Renal cortical epithelial cell (primary cell): Measurements from ENCODE around the gene FCN1. TPM values are rescaled to one million over a fixed set of nuclear protein-coding genes. Genes with fewer than 3 reads are reported as not detected.

Source experiments
- DNase-seq: peaks from one replicate; pipeline ENCODE4 v3.0.0-alpha.2; 2011; ENCODE audit warnings: low read depth
- total RNA-seq: library from RNA; depleted of rRNA; stranded (reverse); fragments of >200 nt; gene quantifications from 2 replicates; pipeline ENCODE4 v1.2.3, GENCODE V29; 2014

The FCN1 gene
- total RNA-seq, 1 donor from 2014 or later = not detected

DNA sequence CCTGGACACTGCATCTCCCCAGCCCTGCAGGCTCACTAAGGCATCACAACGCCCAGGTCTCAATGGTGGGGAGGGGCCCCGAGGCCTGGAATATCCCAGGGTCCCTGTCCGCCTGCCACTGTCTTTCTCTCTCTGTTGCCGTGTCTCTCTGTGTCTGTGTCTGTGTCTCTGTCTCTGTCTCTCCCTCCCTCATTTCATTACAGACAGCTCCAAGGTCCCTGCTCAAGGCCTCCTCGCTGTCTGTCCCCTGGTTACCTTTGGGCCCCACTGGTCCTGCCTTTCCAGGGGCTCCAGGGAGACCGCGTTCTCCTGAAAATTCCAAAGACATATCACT, 3.2 kb downstream of the FCN1 start:
- DNase-seq = no peak

DNA sequence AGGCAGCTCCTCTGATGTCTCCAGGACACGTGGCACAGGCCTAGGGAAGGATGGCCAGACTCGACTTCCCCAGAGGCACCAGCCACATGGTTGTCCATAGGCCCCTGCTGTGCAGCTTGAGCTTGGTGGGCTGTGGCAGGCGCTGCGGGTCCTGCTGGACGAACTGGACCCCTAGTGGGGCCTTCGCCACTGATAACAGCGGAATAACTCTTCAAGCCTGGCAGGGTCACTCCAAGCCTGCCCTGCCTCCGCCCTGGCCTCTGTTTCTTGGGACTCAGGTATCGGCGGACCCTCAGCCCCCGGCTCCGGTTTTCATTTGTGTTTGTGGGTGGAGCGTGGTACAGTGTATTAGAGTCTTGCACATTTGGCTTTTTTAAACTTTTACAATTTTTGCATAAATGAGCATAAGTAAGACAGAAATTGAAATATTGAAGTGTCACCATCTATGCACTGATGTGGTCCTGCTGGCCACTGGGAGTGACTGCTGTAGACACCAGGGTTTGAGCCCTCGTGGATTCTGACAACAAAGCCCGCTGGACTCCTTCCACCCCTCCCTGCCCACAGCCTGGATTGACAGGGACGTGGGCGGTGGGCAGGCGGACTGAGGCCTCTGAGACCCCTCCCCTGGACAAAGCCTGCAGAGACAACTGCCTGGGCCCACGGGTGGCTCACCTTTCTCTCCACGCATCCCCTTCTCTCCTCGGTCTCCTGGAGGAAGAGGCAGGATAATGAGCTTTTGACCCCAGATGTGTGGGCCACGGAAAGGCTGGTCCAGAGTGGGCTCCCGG, 3.8 kb downstream of the FCN1 start:
- DNase-seq = no peak

DNA sequence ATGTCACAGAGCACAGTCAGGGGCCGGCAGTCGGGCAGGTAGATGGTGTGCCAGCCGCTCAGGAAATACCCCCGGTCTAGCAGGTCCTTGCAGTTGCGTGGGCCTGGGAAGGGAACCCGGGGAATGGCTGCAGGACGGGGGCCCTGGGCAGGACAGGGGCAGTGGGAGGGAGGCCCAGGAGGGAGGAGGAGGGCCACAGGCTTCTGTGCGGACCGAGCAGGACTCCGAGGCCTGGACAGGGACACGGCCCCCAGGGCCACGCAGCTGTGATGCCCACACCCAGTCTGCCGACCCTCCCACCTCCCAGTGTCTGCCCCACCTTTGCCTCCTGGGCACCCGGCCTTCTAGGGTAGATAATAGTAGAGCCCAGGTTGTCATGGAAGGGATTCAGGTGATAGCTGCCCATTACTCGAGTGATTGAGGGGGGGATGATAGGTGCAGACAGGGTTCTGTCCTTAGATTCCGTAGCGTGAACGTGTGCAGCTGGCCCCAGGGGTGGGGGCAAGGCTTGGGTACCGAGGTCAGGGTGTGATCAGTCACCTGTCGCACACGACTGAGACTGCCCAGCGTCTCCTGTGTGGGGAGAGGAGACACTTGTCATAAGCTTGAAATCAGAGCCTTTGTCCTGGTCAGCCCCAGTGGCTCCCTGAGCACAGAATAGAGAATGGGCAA, 4.5 kb downstream of the FCN1 start:
- DNase-seq = no peak

DNA sequence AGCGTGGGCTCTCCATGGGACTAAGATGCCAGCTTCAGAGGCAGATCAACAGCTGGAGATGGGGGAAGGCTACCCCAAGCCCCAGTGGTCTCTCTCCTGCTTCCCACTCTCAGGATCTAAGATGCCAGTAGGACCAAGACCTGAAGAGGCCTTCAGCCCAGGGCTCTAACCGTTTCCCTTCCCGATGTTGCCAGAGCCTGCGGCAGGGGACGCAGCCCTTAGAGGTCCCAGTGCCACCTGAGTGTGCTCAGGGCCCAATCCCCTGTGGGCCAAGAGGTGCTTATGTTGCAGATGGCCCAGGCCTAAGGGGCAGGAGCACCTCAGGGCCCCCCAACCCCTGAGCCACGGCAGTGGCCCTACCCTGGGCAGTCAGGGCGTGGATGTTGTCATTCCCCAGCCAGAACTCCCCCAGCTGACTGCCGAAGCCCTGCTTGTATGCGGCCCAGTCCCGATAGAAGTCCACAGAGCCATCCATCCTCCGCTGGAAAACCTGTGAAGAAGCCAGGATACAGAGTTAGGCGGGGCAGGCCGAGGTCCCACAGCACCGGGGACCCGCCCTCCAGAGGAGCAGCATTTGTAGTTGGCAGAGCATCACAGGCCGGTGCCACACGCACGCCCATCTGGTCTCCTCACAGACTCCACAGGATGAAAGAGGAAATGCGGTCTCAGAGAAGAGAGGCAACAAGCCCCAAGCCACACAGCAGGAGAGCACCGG, 5.4 kb downstream of the FCN1 start:
- no peak for DNase-seq

DNA sequence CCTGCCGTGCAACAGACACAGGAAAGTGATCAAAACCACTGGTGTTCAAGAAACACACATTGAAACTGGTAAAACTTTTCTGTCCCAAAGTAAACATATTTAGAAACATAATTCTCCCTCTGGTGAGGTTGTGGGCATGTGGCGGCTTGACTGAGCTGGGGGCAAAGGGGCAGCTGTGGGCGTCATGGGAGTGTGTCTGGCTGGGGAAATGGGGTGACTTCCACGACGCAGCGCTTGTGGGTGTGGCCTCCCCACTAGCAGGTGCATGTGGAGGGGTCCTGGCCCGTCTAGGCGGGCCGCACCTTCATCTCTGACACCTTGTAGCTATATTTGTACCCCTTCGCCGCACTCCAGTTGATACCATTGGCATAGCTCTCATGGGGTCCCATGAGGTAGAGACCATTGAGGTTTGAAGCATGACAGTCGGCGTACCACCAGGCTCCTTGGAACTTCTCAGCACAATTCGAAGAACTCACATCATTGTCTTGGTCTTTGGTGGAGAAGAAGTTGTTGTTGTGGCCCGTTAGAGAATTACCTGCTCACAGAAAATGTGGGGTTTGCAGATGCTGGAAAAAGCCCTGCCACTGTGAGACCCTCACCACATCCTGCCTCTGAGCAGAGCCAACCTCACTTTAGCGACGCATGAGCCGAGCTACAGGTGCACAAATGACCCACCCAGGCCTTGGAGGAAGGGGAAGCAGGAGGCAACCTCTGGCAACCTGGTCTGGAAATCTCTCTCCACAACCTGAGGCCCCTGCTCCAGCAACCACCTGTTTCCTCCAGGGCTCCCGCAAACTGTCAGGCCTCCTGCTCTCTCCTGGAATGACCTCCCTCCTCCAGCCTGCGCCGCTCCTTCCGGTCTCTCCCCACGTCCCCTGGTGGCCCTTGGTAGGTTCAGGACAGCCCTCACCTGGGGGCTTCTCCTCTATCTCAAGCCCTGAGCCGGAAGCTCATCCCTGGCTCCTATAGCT, 7.9 kb downstream of the FCN1 start:
- no peak for DNase-seq

DNA sequence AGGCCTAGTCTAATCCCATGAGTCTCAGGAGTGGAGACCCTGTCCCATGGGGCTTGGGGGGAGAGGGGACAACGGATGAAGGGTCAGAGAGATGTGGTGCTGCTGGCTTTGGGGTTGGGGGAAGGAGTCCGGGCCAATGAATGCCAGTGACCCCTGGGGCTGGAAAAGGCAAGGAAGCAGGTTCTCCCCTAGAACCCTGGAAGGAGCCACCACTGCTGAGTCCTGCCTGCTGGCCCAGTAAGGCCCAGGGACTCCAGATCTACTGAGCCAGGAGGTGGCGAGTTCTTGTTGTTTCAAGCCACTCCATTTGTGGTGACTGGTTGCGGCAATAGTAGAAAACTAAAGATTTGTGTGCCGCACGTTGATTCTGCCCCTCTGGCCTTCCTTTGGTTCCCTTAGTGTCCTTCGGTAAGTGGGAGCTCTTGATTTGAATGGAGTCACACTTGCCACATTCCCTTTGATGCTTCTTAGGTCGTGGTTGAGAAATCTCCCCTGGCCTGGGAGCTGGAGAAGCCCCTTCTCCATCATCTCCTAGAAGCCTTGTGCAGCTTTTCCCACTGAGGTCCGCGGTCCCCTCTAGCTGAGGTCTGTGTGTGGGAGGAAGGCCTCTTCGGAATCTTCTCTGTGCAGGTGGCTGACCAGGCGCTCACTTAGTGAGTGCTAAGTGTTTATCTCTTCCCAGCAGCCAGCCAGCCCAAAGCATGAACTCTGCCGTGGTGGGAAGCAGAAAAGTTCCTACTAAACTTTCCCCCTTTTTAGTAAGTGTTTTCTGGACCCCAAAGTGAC, 9.0 kb downstream of the FCN1 start:
- no peak for DNase-seq

DNA sequence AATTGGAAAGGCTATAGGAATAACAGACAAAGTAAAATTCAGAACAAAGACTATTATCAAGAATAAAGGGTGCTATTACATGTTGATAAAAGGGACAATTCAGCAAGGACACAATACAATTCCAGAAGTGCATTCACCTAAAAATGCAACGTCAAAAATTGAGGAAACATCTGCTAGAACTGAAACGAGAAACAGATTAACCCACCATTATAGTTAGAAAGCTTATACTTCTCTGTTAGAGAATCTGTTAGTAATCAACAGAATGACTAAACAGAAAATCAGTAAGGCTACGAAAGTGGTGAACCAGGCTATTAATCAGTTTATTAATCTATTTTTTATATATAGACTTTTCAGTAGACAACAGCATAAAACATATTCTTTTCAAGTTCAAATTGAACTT, 14.8 kb downstream of the FCN1 start:
- no peak for DNase-seq

- no peak for DNase-seq
Measured at GRCh38 chr9:134899818-134900217, 17.9 kb downstream of the FCN1 start.

DNA sequence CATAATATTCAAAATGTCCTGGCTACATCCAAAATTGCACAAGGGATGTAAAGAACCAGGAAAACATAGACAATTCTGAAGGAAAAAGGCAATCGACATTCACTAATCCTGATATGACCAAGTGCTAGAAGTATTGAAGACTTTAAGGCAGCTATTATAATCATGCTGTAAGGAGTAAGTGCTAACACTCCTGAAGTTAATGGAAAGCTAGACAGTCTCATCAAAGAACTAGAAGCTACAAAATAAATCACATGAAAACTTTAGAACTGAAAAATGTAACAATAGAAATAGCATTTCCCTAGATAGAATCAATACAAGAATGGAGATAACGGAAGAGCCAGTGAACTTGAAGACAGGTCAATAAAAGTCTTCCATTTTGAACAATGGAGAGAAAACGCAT, 18.5 kb downstream of the FCN1 start:
- DNase-seq = no peak

GRCh38 chr9:134898319-134898718, 19.4 kb downstream of the FCN1 start:
- DNase-seq = no peak

DNA sequence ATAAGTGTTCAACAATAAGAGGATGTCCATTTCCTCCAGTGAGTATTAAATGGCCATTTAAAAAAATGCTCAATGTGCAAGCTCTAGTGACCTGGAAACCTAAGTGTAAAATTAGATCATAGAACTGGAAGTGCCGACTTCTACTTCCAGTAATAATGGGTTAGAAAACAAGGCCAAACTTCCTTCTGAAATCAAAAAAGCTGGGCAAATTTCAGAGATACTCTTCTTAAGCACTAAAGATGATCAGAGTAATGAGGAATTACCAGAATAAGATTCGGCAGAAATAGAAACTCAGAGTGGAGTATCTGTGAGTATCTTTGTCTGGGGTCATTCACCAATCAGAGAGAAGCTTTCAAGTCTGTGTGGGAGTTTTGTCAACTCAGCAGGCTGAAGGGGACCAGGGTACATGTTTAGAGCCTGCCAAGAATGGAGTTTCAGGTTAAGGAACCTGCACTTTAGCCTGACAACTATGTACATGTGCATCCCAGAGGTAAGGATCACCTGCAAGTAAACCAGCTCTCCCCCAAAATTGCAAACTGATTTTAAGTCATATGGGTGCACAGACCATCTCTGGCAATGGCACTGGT, 20.0 kb downstream of the FCN1 start:
- DNase-seq = no peak

GRCh38 chr9:134896834-134897583, 20.7 kb downstream of the FCN1 start:
- no peak for DNase-seq

DNA sequence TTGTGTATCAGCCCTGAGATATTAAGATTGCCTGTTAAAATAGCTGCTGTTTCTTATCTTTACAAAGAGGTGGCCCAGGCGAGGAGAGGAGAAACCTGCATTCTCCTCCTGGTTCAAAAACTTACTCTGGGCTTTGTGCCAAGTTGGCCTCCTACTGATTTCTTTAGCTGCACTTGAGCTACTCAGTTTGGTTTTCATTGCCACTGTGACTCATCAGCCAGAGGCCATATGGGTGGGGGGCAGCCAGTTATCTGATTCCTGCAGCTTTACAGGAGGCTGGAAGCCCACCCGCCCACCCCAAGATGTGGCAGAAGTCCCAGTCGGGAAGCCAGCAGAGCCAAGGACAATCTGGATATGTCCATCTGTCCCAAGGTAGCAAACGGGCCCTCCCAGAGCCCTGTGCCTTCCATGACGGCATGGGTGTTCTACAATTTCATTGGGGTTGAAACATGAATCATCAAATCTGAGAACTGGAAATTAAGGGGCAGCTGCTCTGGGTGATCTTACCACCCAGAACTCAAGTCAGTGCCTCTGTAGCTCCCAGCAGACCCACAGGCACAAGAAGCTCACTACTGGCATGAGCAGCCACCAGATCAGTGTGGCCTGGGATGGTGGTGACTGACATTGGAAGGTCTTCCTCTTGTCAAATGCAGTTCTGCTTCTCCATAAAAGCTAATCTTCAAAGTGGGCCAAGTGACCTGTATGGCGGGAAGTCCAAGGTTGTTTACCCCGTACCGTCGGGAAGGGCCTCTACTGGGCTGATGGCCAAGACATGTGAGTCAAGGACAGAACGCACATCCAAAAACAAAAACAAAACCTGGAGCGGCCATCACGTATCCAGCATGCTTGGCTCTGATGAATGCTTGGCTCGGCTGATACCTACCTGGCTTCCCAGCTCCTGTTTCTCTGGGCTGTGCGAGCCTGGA, 21.5 kb downstream of the FCN1 start:
- DNase-seq = no peak

DNA sequence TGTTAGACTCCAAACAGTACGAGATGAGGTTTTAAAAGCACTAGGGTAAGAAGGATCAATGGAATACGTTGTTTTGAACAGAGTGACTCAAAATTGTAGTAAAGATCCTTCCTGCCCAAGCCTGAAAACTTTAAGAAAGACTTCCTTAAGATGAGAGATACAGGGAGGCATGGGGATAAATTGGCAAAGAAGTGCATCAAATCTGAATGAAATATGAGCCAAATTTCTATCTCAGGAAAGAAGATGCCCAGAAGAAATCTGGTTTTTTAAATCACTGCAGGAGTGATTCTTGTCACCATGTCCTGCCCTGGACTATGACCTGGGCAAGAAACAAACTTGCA, 22.2 kb downstream of the FCN1 start:
- no peak for DNase-seq

GRCh38 chr9:134895097-134895496, 22.6 kb downstream of the FCN1 start:
- DNase-seq = no peak

- DNase-seq = no peak
Measured at GRCh38 chr9:134894136-134894860, 23.4 kb downstream of the FCN1 start.

DNA sequence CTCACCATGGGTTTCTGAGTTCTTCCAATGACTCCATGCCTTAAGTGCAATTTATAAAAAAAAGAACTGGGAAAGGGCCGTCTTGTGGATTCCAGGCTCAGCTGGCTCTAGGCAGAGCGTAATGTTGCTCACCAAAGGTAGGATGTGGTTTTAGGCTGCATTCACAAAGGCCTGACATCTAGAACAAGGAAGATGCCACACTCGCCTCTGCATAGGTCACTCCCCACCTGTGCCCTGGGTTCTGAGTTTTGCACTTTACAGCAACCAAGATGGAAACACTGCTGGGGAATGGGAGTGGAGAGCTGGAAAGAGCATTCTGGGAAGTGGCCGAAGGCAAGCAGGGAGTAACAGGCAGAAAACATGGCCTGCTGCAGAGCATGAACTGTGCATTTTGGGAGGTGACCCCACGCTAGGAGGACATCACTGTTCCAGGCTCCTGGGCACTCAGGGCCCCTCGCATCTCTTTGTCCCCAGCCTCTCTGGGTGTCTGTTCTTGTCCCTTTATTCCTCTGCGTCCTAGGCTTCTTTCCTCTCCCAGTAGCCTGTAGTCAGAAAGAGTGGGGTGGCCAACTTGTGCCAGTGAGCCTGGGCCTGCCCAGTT, 24.8 kb downstream of the FCN1 start:
- no peak for DNase-seq

DNA sequence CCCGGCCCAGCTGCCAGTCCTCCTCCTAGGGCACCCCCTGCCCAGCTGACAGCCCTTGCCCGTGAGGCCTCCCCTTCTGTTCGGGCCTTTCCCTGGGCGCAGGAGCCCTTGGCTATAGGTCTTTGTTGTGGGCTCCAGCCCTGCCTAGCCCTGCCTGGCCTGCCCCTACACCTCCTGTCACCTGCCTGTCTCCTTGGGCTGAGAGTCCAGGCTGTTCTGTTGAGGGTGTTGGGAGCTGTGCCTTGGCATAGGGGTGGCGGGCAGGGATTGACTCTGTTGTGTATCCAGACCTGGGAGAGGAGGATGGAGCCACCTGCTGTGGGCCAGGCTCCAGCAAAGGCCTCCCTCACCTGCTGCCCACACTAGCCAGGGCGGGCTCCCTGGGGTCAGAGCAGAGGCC, 25.5 kb downstream of the FCN1 start:
- no peak for DNase-seq
